GM11168 (cell line): ENCODE measurements around the gene SEPTIN7.

Experiments
- in situ Hi-C: fragments of 300-500 bp; cut with MboI; formaldehyde crosslinking; loops from one replicate; pipeline ENCODE4 v1.12.0; 2022; ENCODE audit warnings: low sequenced_read_pairs; ENCODE audit not compliant: unreplicated experiment

SEPTIN7 gene

GRCh38 chr7:35784332-35784731, 16.5 kb upstream of the SEPTIN7 start:
- in situ Hi-C loops, result no loop called here

GRCh38 chr7:35785250-35785649, 15.6 kb upstream of the SEPTIN7 start:
- in situ Hi-C loops, result no loop called here

GRCh38 chr7:35787925-35788324, 12.9 kb upstream of the SEPTIN7 start:
- in situ Hi-C loops, result no loop called here

GRCh38 chr7:35792472-35792871, 8.4 kb upstream of the SEPTIN7 start:
- in situ Hi-C loops, result no loop called here

GRCh38 chr7:35792873-35793489, 7.9 kb upstream of the SEPTIN7 start:
- in situ Hi-C loops, result no loop called here

GRCh38 chr7:35797311-35797710, 3.5 kb upstream of the SEPTIN7 start:
- in situ Hi-C loops, result loop anchor here (5.0 kb wide), 1 partner anchor 75 kb away; no protein-coding TSS in a partner anchor

- in situ Hi-C loops, result loop anchor here (5.0 kb wide), 1 partner anchor 78 kb away; no protein-coding TSS in a partner anchor
Observed at GRCh38 chr7:35799846-35800717, 775 bp upstream of the SEPTIN7 start.

- in situ Hi-C loops, result no loop called here
Observed at GRCh38 chr7:35801392-35802101, 690 bp downstream of the SEPTIN7 start.

- in situ Hi-C loops, result no loop called here
Observed at GRCh38 chr7:35802102-35802466, 1.2 kb downstream of the SEPTIN7 start.

GRCh38 chr7:35802649-35803048, 1.8 kb downstream of the SEPTIN7 start:
- in situ Hi-C loops, result no loop called here

GRCh38 chr7:35804231-35804970, 3.5 kb downstream of the SEPTIN7 start:
- in situ Hi-C loops, result no loop called here

- in situ Hi-C loops, result no loop called here
Observed at GRCh38 chr7:35805876-35806275, 5.0 kb downstream of the SEPTIN7 start.

GRCh38 chr7:35816514-35816913, 15.7 kb downstream of the SEPTIN7 start:
- in situ Hi-C loops, result no loop called here

GRCh38 chr7:35817181-35817580, 16.3 kb downstream of the SEPTIN7 start:
- in situ Hi-C loops, result no loop called here

GRCh38 chr7:35817930-35818329, 17.1 kb downstream of the SEPTIN7 start:
- in situ Hi-C loops, result no loop called here

GRCh38 chr7:35818513-35818912, 17.7 kb downstream of the SEPTIN7 start:
- in situ Hi-C loops, result no loop called here

GRCh38 chr7:35819310-35819709, 18.5 kb downstream of the SEPTIN7 start:
- in situ Hi-C loops, result no loop called here

- in situ Hi-C loops, result no loop called here
Observed at GRCh38 chr7:35819954-35820703, 19.3 kb downstream of the SEPTIN7 start.

GRCh38 chr7:35820858-35821257, 20.0 kb downstream of the SEPTIN7 start:
- in situ Hi-C loops, result no loop called here

GRCh38 chr7:35823440-35823839, 22.6 kb downstream of the SEPTIN7 start:
- in situ Hi-C loops, result no loop called here
